CD4-positive, alpha-beta T cell treated with Interleukin-4 for 4 hours (primary cell): ENCODE data around the gene FARP2.

Experiments
- DNase-seq: peaks from one replicate; pipeline ENCODE4 v3.0.0-alpha.2; 2020

FARP2 gene

DNA sequence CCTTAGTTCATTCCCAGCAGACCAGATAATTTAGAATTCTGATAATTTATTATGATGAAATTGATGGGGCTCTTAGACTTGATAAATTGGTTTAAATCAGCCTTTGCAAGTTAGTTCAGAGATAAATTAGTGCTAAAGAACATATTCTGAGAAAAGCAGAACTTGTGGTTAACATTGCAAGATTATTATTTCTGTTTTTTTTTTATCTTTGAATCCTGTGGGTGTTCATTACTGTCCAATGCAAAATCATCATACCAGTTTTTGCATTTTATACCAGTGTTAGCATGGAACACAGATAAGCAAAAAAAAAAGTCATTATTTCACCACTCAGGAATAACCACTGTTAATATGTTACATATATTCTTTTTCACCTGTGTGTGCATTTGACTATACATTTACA, 31.3 kb upstream of the FARP2 start:
- no peak for DNase-seq

DNA sequence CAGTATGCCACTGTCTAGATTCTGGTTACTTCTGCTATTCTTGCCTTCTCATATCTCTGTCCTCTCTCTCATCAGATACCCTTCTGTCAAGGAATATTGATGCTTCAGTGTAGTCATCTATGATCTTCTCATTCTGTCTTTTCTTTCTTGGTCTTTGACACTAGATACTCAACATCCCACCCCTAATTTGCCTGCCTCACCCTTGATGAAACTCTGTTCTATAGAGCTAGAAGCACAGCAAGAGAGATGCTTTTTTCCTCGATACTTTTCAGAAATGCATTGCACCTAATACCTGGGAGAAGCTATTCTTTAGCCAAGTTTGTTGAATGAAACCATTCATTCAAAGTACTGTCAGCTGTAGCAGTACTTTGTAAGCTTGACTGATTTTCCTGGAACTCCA, 30.8 kb upstream of the FARP2 start:
- DNase-seq = no peak

DNA sequence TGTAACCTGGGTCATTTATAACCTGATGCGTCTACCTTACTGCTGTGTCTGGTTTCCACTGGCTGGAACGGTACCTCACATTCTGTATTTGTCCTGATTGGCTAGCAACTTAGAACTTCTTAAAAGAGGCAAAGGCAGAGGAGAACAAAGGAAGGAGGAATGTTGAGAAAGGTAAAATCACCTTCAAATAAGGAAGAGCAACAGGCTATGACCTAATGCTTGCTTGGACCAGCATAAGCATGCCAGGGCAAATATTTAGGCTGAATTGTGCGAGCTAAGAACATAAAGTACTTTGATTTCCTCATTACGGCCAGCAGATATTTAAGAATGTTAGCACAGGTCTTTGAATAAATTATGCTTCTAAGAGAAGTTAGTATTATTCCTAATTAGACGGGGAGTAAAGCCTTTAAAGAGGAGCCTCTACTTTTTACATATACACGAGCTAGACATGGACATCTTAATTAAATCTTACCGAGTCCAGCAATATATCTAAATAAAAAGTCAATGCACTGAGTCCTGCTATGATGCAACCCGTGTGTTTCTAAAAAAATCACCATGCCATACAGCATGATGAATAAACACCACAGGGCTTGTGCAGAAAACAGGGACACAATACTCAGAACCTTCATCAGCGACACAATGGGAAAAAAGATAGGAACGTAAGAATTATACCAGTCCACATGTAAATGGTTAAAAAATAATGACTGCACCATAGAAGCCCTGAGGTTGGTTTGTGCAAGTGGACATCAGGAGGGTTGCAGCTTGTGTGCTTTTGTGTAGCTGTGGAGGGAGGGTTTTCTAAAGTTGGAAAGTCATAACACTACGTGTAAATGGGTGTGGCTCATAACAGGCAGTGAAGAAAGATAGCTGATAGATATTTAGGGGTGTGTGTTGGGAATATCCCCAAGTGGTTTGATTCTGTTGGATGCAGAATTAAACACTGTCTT, 26.1 kb upstream of the FARP2 start:
- DNase-seq = no peak

DNA sequence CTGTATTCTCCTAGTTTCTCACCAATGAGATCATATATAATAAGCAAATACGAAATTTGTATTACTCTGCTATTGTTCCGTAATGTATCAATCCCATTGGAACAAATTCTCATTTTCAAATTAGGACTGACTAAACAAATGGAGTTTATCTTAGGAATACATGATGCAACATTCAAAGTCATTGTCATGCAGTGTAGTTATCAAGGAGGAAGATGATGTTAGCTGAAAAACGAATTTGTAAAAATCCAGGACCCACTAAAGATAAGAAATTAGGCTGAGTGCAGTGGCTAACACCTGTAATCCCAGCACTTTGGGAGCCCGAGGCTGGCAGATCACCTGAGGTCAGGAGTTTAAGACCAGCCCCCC, 25.5 kb upstream of the FARP2 start:
- no peak for DNase-seq

DNA sequence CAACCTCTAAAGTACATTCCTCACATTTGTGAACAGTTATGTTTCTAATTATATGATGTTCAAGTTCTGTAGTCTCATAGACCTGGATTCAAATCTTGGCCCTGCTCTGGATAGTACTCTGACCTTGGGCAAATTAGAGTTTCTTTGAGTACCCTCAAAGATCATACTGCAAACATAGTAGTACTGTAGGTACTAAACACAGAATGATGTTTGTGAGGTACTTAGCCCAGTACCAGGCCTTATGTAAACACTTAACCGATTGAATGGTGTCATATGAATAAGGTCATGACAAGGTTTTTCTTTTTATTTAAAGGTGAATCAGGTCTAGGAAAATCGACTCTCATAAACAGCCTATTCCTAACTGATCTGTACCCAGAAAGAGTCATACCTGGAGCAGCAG, 21.3 kb upstream of the FARP2 start:
- DNase-seq = no peak

DNA sequence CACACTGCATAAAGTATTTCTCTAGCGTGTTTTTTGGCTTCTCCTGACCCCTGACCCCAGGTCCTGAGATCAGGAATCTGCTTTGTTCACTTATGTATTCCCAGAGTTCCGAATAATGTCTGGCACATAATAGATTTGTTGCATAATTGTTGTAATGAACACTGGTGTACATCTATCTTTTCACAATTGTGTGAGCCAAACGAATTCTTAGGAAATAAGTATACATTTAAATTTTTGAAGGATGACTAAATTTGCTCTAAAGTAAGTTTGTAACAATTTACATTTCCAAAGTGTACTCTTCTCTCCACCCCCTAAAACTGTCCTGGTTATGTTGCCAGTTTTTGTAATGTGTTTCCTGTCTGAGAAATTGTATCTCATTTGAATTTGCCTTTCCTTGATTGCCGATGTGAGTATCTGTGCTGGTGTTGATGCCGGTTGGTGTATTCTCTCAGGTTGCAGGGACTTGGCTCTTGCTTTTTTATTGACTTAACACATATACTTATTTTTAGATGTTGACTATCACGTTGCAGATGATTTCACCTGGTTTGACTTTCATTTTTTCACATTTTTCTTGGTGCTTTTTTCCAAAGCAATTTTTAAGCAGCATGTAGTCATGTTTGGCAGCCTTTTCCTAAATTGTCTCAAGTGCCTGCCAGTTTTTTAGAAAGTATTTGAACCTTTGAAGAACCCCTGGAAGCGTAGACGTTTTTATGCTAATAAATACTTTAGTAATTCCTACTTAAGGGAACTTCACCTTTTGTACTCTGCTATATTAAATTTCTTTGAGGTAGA, 16.1 kb upstream of the FARP2 start:
- DNase-seq = no peak

DNA sequence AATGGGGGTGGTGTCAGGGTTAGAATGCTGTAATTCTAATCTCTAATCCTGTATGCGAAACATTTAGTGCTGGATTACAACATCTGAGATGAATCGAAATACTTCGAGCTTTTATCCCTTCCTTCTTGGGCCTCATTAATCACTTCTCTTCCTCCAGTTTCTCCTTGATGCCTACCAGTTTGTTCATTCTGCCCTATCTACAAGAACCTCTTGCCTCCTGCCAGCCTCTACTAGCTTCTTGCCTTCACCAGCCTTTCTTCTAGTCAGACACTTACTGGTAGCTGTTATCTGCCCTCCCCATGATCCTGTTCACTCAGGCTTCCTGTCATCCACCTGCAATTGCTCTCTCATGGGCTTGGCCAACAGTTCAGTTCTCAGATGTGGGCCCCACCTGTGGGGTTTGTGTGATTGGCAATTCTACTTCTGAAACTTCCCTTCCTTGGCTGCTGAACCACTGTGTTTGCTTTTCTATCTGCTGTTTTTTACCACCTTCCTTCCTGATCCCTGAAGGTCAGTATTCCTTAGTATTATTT, 15.4 kb upstream of the FARP2 start:
- no peak for DNase-seq

DNA sequence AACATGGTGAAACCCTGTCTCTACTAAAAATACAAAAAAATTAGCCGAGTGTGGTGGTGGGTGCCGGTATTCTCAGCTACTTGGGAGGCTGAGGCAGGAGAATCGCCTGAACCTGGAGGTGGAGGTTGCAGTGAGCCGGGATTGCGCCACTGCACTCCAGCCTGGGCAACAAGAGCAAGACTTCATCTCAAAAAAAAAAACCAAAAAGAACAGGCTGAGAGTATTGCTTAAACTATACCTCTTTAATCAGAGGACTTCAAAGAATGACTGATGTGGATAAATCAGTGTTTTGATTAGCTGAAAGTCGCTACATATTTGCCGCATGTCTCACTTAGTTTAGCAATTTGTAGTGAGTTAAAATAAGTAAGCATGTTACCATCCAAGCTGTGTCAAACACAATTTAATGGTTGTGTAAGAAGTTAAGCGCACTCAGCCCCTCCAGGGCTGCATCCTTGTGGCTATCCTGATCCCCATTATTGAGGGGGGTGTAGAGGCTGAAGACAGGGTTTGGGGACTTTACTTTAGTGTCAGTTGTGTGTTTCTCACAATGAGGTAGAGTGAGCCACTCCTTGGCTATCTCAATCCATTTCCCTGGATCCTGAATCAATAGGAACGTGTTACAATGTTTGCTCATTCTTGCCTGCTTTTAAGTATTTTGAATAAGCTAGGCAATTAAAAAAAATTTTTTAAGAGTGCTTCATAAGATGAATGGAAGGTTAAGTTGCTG, 11.0 kb upstream of the FARP2 start:
- no peak for DNase-seq

DNA sequence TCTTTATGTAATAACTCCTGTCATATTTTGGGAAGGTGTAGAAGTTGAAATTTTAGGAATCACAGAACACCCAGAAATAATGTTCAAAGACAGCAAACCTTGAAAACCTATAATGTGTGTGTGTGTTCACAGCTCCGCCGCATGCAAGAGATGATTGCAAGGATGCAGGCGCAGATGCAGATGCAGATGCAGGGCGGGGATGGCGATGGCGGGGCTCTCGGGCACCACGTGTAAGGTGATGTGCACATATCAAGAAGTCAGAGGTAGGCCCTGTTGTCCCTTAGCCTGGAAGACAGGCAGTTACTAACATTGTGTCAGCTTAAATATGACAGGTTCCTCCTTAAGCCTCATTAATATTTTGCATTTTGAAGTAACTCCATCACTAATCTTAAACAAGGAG, 6.1 kb upstream of the FARP2 start:
- DNase-seq = no peak

DNA sequence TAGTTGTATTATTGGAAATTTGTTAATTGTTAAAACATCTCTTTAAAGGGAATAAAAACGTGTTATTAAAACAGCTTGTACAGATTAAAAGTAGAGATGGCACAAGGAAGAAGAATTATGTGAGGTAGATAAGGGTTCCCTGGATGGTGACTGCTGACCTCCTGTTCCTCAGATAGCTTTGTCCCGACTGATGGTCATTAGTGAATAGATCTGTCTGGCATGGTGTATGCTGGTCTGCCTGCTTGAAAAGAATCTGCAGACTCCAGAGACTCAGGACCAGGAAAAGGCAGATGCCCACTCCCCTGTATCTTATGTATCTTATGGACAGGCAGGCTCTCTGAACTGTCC, 5.6 kb upstream of the FARP2 start:
- no peak for DNase-seq

DNA sequence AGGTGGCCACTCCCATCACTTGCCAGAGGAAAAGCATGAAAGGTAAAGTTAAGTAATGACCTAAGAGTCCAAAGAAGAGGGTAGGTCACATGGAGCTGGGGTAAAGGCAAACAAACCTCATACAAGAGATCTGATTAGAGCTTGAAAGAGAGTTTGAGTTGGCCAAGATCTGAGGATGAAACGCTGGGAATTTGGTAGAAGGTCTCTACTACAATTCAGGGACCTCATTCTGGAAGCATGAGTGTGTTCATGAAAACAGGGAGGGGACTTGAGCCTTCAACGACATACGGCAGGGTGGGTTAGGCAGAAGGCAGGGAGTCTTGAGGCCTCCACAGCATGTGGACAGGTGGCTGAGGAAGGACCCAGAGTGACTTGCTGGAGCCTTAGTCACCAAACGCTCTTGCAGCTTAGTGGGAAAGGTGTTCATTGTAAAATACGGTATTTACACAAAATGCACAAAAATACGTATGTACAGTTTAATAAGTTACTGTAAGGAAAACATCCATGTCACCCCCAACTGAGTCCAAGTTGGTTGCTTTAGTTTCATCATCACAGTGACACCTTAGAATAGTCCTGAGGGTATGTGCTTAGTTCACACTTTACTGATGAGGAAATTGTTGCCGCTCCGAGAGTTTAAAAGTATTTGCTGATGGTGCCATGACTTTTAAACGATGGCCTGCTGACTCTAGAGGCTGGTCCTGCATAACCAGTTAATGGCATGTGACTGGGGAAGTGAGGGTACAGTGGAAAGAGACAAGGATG, 5.0 kb upstream of the FARP2 start:
- no peak for DNase-seq

DNA sequence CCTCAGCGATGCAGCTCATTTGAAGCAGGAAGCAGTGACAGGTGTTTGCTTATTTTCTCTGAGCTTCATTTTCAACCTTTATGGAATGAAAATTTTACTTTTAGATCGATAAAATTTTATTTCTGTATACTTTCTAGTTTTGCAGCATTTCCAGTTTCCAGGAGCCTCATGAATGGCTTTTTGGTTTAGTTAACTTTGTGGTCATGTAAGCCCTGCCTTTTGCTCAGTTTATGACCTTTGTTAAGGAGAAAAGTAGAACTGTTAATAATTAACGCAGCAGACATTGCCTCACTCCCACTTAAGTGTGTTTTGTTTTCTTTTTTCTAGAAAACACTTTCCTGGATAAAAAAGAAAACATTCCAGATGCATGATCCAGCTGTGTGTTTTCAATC, 4.4 kb upstream of the FARP2 start:
- no peak for DNase-seq

DNA sequence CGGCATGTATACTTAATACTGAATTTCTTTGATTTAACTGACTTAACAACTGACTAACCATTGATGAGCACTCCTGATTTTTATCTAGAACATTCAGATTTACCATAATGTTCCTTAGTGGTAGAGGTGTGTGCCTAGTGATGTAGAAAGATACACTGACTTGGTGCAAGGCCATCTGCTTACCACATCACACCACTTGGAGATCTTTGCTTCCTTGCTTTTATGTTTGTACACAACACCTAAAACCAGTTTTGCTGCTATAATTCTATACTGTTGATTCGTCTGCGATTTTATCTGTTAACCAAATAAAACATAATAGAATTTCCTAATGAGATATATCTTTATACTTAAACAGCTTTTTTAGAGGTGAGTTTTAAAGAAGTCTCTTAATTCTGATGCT, 3.9 kb upstream of the FARP2 start:
- DNase-seq = no peak

DNA sequence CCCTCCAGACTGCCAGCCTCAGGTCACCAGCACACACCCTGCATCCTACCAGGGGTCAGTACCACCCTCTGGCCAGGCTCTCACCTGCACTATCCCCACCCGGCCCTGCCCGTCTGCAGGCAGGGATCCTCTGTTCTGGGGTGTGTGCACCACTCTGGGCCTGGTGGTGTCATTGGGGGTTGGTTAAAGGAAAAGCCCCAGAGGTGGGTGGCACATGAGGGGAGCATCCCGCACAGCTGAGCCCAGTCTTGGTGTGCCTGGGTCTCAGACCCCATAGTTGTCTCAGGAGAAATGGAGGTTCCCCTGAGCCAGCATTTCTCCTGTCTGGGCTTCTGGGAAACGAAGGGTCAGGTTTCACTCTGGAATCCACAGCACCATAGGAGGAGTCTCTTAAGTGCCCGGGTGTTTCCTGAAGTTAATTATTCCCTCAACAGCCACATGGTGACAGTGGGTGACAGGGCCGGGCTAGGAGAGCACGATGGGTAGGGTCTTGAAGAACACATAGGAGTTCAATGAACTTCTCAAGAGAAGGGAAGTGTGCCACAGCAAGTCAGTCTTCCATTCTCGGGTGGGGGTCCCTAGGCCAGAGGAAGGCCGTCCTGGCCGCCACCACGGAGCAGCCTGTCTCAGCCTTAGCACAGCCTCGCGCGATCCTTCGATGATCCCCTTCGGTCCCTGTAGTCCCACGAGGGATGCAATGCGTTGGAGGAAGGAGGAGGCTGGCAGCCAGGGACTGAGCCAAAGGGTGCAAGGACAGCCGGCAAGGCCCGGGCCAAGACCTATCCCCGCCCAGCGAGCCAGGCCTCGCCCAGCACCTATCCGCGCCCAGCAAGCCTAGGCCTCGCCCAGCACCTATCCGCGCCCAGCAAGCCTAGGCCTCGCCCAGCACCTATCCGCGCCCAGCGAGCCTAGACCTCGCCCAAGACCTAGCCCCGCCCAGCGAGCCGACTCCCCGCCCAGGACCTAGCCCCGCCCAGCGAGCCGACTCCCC, 1.1 kb upstream of the FARP2 start:
- DNase-seq = peak; percentile 75

DNA sequence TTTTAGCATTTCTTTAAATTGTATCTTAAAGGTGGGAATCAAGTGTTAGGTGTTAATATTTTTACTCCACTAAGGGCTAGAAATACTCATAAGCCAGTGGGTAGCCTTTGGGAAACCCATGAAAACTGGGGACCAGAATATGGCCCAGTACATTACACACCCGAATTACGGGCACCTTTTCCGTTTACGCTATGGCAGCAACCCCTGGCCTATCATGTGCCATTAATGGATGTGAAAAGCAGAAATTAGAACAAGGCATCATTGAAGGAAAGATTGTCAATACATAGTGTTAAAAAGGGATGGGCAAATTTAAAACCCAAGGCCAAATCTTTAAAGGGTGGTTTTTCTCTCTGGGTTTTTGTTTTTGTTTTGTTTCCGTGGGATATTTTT, 781 bp downstream of the FARP2 start:
- no peak for DNase-seq

DNA sequence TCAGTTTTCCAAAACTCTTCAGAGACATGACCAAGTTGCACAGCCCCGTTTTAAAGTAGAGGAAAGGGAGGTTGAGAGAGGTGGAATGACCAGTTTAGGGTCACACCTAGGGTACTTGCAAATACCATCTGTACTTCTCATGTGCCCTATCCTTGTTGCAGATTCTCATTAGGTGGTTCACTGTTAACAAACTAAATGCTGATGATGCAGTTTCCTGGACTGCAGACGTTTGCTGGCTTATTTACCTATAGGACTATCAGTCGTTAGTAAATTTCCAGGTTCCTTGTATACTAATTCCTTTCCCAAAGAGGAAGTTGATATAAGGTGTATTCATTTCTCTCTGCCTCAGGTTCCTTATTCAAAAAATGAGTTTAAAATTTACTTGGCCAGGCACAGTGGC, 1.4 kb downstream of the FARP2 start:
- no peak for DNase-seq

DNA sequence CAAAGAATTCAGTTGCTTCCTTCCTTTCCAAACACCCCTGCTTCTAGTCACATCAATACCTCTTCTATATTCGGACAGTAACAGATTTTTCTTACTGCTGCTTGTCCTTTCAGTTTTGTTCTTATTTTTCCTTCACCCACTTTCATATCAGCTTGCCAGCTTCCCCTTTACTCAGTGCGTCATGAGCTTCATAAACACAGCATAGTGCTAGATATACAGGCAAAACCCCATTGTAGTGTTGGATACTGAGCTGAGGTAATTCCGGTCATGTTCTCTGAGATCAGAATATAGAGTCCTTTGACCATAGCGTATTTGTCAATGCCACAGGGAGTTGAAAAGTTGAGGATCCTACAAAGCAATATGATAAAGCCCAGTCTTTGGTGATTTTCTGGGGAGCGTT, 2.4 kb downstream of the FARP2 start:
- peak; percentile 10 for DNase-seq

DNA sequence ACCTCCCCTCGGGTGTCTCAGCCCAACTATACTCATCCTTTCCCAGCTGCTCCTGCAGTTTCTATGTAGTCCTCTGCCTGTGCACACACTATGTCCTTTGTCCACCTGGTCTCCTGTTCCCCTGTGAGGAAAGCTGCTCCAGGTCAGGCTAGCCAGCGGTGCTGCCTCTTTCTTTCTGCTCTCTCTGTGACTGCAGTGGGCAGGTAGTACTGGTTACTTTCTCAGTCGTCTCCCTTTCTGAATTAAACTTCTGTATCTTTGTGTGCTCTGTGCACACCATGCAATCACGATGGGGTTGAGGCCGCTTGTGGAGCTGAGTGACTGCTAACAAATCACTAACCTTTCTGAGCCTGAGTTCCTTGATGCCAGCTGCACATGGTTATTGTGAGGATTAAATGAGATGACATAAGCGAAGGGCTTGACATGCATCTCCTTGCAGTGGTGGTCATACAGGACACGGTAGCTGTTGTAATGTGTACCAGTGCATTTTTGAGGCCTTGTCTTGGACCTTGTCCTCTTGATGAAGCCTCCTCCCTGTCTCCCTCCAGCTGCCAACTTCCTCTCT, 3.5 kb downstream of the FARP2 start:
- no peak for DNase-seq

DNA sequence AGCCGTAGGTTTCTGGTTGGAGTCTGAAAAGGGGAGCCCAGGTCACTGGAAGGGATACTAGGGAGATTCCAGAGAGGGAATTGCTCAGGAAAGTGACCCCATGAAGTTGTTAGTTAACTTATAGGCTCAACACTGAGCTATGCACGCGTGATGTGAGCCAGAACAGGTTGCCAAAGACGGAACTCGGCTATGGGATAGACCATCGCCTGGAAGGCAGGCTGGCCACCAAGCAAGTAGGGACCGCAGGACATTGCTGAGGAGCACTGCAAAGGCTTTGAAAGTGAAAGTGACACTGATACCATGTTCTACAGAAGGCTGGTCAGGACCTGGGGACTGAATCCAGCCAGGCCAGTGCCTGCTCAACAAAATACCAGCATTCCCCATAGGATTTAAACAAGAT, 7.3 kb downstream of the FARP2 start:
- no peak for DNase-seq

DNA sequence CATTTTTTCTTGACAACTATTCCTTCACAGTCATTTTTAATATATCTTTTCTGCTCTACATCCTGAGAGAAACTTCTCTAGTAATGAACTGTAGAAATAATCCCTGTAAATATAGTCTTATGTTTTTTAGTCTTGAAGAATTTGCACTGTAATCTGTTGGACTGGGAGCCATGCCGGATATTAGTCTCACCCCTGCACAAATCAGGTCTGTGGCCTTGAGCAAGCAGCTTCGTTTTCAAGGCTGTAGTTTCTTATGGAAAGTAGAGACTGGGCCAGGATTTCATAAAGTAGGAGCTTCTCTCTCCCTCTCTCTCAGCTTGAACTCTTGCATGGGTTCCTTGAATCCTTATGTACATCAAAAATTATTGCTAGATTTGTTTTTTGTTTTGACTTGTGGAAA, 8.7 kb downstream of the FARP2 start:
- no peak for DNase-seq

DNA sequence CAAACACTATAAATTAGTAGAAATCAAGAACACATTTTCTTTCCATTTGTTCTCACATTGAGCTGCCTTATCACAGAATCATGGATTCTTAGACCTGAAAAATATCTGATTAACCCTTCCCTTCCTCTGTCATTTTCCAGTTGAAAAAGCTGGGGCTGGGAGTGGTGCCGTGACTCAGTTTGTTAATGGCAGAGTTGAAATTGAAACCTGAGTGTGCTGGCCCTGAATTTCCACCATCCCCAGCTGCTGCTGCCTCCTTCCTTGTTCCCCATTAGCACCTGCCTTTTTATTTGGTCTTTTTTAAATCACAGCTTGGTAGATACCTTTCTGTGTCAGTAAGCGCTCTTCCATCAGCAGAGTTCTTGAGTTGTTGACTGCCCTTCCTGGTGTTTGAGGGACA, 10.6 kb downstream of the FARP2 start:
- no peak for DNase-seq
